Measurements from ENCODE around the gene URAD. TPM values are rescaled to one million over a fixed set of nuclear protein-coding genes. Genes with fewer than 3 reads are reported as not detected.
"Not testable (repeated sequence)": the region's sequence is repeated elsewhere in the genome, so short reads cannot be mapped to it uniquely, and the experiment has no call there.

URAD gene
- total RNA-seq, 1 donor, result not detected

DNA sequence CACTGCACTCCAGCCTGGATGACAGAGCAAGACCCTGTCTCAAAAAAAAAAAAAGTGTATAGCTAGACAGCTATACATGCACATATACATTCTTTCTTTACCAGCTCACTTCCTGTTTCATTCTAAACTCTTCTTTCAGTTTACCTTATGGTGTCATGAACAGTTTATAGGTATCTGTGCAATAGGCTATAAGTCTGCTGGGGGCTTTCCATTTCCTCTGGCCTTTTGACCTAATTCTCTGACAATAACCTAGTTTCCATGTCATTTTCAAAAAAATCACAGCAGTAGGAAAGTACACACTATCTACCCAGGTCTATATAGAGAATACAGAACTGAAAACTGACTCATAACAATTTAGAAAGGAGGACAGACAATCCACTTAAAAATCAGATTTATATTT lies 24.4 kb upstream of the URAD start:
- TF ChIP-seq, protein P1, sequence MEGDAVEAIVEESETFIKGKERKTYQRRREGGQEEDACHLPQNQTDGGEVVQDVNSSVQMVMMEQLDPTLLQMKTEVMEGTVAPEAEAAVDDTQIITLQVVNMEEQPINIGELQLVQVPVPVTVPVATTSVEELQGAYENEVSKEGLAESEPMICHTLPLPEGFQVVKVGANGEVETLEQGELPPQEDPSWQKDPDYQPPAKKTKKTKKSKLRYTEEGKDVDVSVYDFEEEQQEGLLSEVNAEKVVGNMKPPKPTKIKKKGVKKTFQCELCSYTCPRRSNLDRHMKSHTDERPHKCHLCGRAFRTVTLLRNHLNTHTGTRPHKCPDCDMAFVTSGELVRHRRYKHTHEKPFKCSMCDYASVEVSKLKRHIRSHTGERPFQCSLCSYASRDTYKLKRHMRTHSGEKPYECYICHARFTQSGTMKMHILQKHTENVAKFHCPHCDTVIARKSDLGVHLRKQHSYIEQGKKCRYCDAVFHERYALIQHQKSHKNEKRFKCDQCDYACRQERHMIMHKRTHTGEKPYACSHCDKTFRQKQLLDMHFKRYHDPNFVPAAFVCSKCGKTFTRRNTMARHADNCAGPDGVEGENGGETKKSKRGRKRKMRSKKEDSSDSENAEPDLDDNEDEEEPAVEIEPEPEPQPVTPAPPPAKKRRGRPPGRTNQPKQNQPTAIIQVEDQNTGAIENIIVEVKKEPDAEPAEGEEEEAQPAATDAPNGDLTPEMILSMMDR (IDR thresholded peaks at IDR 0.05; ENCODE audit: insufficient read depth, low read depth, low read length), result no peak
- DNase-seq (ENCODE audit: low read depth), result no peak
- no peak overlapping the region for H3K4me3 ChIP-seq (ENCODE audit: low read depth, low read length)

DNA sequence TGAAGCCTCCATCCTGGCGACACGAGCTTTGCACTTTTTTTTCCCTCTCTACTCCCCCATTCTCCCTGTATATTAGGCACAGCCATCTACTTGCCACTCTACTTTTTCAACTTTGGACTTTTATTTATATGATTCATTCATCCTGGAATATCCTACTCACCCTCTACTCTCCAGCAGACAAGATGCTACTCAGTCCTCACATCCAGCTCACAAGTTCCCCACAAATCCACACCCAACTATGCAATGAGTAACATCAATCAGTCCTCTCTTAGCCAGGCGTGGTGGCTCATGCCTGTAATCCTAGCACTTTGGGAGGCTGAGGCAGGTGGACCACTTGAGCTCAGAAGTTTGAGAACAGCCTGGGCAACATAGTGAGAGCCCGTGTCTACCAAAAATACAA lies 23.9 kb upstream of the URAD start:
- TF ChIP-seq, protein P1 (IDR thresholded peaks at IDR 0.05; ENCODE audit: insufficient read depth, low read depth, low read length), result no peak
- DNase-seq (ENCODE audit: low read depth), result no peak
- no peak overlapping the region for H3K4me3 ChIP-seq (ENCODE audit: low read depth, low read length)

DNA sequence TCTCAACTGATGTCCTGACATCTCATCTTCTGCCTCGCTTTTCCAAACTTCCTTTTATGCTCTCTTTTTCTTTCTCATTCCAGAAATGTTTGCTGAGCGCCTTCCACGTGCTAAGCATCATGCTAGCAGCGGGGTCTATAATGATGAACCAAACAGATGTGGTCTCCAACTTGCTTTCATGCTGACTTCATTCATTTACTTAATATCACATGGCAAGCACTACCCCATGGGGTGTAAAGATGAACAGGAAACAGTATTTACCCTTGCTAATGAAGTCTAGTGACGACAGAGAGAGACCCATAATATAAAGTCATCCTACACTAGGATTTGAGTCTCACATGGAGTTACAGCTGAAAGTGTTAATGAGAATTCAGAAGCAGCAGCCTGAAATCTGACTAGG lies 21.6 kb upstream of the URAD start:
- TF ChIP-seq, protein P1 (IDR thresholded peaks at IDR 0.05; ENCODE audit: insufficient read depth, low read depth, low read length), result no peak
- H3K4me3 ChIP-seq (ENCODE audit: low read depth, low read length), result no peak overlapping the region
- no peak for DNase-seq (ENCODE audit: low read depth)

DNA sequence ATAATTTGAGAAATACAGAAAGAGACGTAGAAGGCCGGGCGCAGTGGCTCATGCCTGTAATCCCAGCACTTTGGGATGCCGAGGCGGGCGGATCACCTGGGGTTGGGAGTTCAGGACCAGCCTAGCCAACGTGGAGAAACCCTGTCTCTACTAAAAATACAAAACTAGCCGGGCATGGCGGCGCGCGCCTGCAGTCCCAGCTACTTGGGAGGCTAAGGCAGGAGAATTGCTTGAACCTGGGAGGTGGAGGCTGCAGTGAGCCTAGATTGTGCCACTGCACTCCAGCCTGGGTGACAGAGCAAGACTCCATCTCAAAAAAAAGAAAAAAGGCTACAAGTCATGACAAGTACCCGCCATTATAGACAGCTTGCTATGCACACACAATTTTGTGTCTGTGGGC lies 16.5 kb upstream of the URAD start:
- DNase-seq (ENCODE audit: low read depth); H3K4me3 ChIP-seq (ENCODE audit: low read depth, low read length): not testable (repeated sequence)

DNA sequence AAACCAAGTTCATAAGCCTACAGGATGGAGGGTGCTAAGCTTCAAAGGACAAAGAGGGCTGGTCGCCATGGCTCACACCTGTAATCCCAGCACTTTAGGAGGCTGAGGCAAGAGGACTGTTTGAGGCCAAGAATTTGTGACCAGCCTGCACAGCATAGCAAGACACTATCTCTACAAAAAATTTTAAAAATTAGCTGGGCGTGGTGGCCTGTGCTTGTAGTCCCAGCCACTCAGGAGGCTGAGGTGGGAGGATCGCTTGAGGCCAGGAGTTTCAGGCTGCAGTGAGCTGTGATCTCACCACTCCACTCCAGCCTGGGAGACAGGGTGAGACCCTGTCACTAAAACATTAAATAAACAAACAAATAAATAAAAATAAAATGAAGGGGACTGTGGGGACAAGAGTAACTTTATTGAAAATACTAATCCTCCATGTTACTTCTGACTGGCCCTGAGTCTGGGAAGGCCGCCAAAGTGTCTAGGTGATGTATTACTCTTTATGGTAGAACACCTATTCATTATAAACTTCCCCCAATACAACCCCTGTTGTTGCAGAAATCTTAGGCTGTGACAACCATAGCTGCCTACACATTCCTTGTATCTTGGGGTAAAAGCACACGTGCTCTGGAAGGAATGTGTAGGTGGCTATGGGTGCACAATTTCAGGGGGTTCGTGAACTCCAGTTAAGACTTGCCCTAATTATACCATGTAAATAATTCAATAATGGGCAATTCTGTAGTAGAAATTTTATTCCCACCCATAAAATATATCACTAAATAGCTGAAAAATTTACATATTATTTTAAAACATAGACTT lies 14.6 kb upstream of the URAD start:
- no peak for DNase-seq (ENCODE audit: low read depth)
- H3K4me3 ChIP-seq (ENCODE audit: low read depth, low read length), result no peak overlapping the region
- TF ChIP-seq, protein P1 (IDR thresholded peaks at IDR 0.05; ENCODE audit: insufficient read depth, low read depth, low read length), result no peak

DNA sequence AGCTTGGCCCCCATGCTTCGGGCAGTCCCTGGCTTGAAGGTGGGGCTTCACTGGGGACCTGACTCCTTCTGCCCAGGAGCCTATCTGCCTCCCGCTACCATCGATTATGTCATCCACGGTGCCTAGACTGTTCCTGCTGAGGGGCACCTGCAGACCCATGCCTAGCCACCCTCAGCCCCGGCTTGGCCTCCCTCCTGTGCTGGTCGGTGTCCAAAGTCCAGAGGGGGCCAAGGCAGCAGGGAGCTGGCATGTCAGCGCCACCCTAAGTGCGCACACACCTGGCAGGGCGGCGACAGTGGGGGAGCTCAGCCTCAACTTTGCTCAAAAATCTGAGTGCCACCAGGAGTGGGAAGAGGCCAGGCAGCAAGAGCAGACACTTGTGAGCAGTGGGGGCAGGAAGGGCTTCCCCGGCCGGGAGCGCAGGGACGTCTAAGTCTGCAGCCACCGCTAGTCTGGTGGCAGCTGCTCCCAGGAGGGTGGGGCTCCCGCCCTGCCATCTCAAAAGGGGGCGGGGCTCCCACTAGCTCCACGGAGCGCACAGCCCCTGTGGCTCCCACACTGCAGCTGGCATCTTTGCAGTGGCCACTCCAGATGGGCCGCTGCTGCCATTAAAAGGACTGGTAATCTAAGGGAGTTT lies 13.5 kb upstream of the URAD start:
- no peak for DNase-seq (ENCODE audit: low read depth)
- TF ChIP-seq, protein P1 (IDR thresholded peaks at IDR 0.05; ENCODE audit: insufficient read depth, low read depth, low read length), result no peak
- no peak overlapping the region for H3K4me3 ChIP-seq (ENCODE audit: low read depth, low read length)

DNA sequence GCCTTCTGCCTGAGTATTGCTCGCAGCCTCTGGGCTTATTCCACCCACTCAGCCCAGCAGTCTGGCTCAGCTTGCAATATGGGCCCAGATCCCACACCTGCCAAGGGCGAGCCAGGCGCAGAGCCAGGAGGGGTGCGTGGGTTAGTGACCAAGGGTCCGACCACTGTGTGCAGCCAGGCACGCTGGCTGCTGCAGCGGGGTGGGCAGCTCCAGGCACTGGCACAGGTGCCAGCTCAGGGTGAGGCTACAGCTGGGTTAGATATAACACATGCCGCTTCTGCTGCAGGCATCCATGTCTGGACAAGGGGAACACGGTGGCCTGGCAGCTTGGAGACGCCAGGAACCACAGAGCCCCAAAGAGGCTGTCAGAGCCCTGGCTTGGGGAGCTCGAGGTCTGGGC lies 12.6 kb upstream of the URAD start:
- no peak for DNase-seq (ENCODE audit: low read depth)
- H3K4me3 ChIP-seq (ENCODE audit: low read depth, low read length), result no peak overlapping the region
- TF ChIP-seq, protein P1 (IDR thresholded peaks at IDR 0.05; ENCODE audit: insufficient read depth, low read depth, low read length), result no peak
